SW 1271 (cell line): Measurements from ENCODE around the gene FRAT2.
"Not testable (repeated sequence)": the region's sequence is repeated elsewhere in the genome, so short reads cannot be mapped to it uniquely, and the experiment has no call there.

Experiments
- DNase-seq, 2 experiments: peaks; one replicate each; lab custom pipeline; 2025; lab: John Stamatoyannopoulos, UW

FRAT2 gene

GRCh38 chr10:97356318-97356914, 21.9 kb upstream of the FRAT2 start:
- DNase-seq, result no peak

GRCh38 chr10:97355571-97355975, 21.0 kb upstream of the FRAT2 start:
- DNase-seq, result no peak

GRCh38 chr10:97353945-97354344, 19.4 kb upstream of the FRAT2 start:
- no peak for DNase-seq

GRCh38 chr10:97349752-97350513, 15.4 kb upstream of the FRAT2 start:
- DNase-seq, result no peak

GRCh38 chr10:97347317-97347716, 12.8 kb upstream of the FRAT2 start:
- DNase-seq, result no peak

GRCh38 chr10:97343664-97344063, 9.1 kb upstream of the FRAT2 start:
- DNase-seq, result not testable (repeated sequence)

GRCh38 chr10:97341416-97341815, 6.9 kb upstream of the FRAT2 start:
- no peak for DNase-seq

- DNase-seq, result no peak
Measured at GRCh38 chr10:97338041-97338440, 3.5 kb upstream of the FRAT2 start.

GRCh38 chr10:97336942-97337831, 2.7 kb upstream of the FRAT2 start:
- no peak for DNase-seq

GRCh38 chr10:97336446-97336845, 1.9 kb upstream of the FRAT2 start:
- DNase-seq, result no peak

GRCh38 chr10:97336006-97336405, 1.5 kb upstream of the FRAT2 start:
- DNase-seq, result no peak

- no peak for DNase-seq
Measured at GRCh38 chr10:97335188-97335619, 675 bp upstream of the FRAT2 start.

GRCh38 chr10:97333601-97334369, 744 bp downstream of the FRAT2 start:
- DNase-seq, result no peak

GRCh38 chr10:97333351-97333600, 1.3 kb downstream of the FRAT2 start:
- no peak for DNase-seq

GRCh38 chr10:97332591-97333350, 1.8 kb downstream of the FRAT2 start:
- DNase-seq, result no peak

GRCh38 chr10:97331153-97331703, 3.3 kb downstream of the FRAT2 start:
- no peak for DNase-seq

- no peak for DNase-seq
Measured at GRCh38 chr10:97329766-97330165, 4.8 kb downstream of the FRAT2 start.

GRCh38 chr10:97328646-97329453, 5.7 kb downstream of the FRAT2 start:
- DNase-seq, result no peak

GRCh38 chr10:97327348-97328294, 6.9 kb downstream of the FRAT2 start:
- DNase-seq, result no peak
